B cell (primary cell): ENCODE data around the gene RELL2. TPM values are rescaled to one million over a fixed set of nuclear protein-coding genes. Genes with fewer than 3 reads are reported as not detected.

Experiments
- ATAC-seq: fragments of 200-7000 bp; cut with Tn5 transposase; one replicate; pipeline ENCODE4 v1.10.0; 2021; ENCODE audit warnings: low read depth, mild to moderate bottlenecking, moderate number of reproducible peaks, moderate library complexity
- CTCF ChIA-PET: fragments of 350-600 bp; sonication (Branson Sonifier 250); formaldehyde crosslinking; loops from one replicate; lab custom pipeline; 2021; ENCODE audit warnings: antibody characterized with exemption, inconsistent platforms; lab: Charles Lee
- POLR2A ChIA-PET: fragments of 350-600 bp; sonication (Branson Sonifier 250); formaldehyde crosslinking; loops from one replicate; lab custom pipeline; 2021; ENCODE audit warnings: antibody characterized with exemption; lab: Charles Lee
- DNase-seq: peaks from one replicate; pipeline ENCODE4 v3.0.0; 2013
- H2AFZ ChIP-seq: 2 replicates; pipeline ENCODE4 v1.6.1; 2012; ENCODE audit warnings: mild to moderate bottlenecking, low read depth, low read length; ENCODE audit not compliant: insufficient read depth, poor library complexity, severe bottlenecking
- H3K27ac ChIP-seq, 2 donors: 1 replicate in 1 of 2; 2 replicates in 1 of 2; pipeline ENCODE4 v1.5.1; 2012 to 2013; ENCODE audit warnings: low read length in 2 of 2, mild to moderate bottlenecking in 2 of 2, moderate library complexity in 1 of 2
- H3K27me3 ChIP-seq, 4 experiments: fragments of 200-600 bp in 1 of 4; sonication (generic) in 1 of 4; replicated peaks in 1 of 4; 1 replicate in 2 of 4; 2 replicates in 2 of 4; pipeline versions ENCODE4 v1.6.1 to v1.7.0; 2013 to 2016; ENCODE audit warnings: low read length in 3 of 4, mild to moderate bottlenecking in 2 of 4, mixed read lengths in 1 of 4, moderate library complexity in 1 of 4; ENCODE audit not compliant: insufficient read depth in 4 of 4, control insufficient read depth in 3 of 4; ENCODE audit errors: control extremely low read depth in 1 of 4
- H3K36me3 ChIP-seq, 2 experiments: replicated peaks in 1 of 2; 1 replicate in 1 of 2; 2 replicates in 1 of 2; pipeline versions ENCODE4 v1.6.1 to v1.7.1; 2013; ENCODE audit warnings: low read length in 1 of 2; ENCODE audit not compliant: insufficient read depth in 2 of 2, control insufficient read depth in 1 of 2; ENCODE audit errors: control extremely low read depth in 1 of 2, extremely low read depth in 1 of 2
- H3K4me1 ChIP-seq, 2 donors: fragments of 200-600 bp in 1 of 2; sonication (generic) in 1 of 2; 1 replicate in 1 of 2; 2 replicates in 1 of 2; pipeline versions ENCODE4 v1.5.1 to v1.6.1; 2013 to 2017; ENCODE audit warnings: low read length in 2 of 2; ENCODE audit not compliant: control insufficient read depth in 2 of 2, insufficient read depth in 2 of 2
- H3K4me2 ChIP-seq: replicated peaks from 2 replicates; pipeline ENCODE3; 2012; ENCODE audit warnings: mild to moderate bottlenecking, low read depth, low read length; ENCODE audit not compliant: poor library complexity, severe bottlenecking
- H3K4me3 ChIP-seq, 5 experiments: fragments of 200-600 bp in 1 of 5; sonication (generic) in 1 of 5; 1 replicate in 3 of 5; 2 replicates in 2 of 5; pipeline versions ENCODE4 v1.5.1 to v1.7.0; 2011 to 2016; ENCODE audit warnings: low read length in 4 of 5, mild to moderate bottlenecking in 4 of 5, low read depth in 2 of 5, control low read depth in 1 of 5, moderate library complexity in 1 of 5; ENCODE audit not compliant: insufficient read depth in 1 of 5; ENCODE audit errors: control extremely low read depth in 1 of 5, extremely low read depth in 1 of 5
- H3K79me2 ChIP-seq: fragments of 200-600 bp; sonication (generic); one replicate; pipeline ENCODE4 v1.6.0; 2016; ENCODE audit warnings: low read length; ENCODE audit not compliant: control insufficient read depth, insufficient read depth
- H3K9ac ChIP-seq: fragments of 200-600 bp; sonication (generic); 2 replicates; pipeline ENCODE4 v1.6.1; 2017; ENCODE audit warnings: mild to moderate bottlenecking, low read length, moderate library complexity
- H3K9me3 ChIP-seq, 3 donors: one replicate each; pipeline versions ENCODE4 v1.6.1 to v1.7.1; 2013; ENCODE audit warnings: low read length in 2 of 3; ENCODE audit not compliant: control insufficient read depth in 2 of 3, insufficient read depth in 1 of 3; ENCODE audit errors: control extremely low read depth in 1 of 3
- H4K20me1 ChIP-seq: 2 replicates; pipeline ENCODE4 v1.6.0; 2012; ENCODE audit warnings: mild to moderate bottlenecking, low read length; ENCODE audit not compliant: insufficient read depth, control insufficient read depth, poor library complexity, severe bottlenecking
- H3K27ac Mint-ChIP-seq: one replicate; pipeline ENCODE4 v1.8.0; 2021; ENCODE audit warnings: mixed read lengths
- H3K27me3 Mint-ChIP-seq: one replicate; pipeline ENCODE4 v1.8.0; 2021; ENCODE audit warnings: mixed read lengths
- H3K4me1 Mint-ChIP-seq: one replicate; pipeline ENCODE4 v1.8.0; 2021; ENCODE audit warnings: mixed read lengths
- H3K4me3 Mint-ChIP-seq: one replicate; pipeline ENCODE4 v1.8.0; 2021; ENCODE audit warnings: mixed read lengths
- H3K9me3 Mint-ChIP-seq: one replicate; pipeline ENCODE4 v1.8.0; 2022; ENCODE audit warnings: mixed read lengths; ENCODE audit not compliant: insufficient read depth
- EZH2 ChIP-seq: IDR thresholded peaks from 2 replicates; pipeline ENCODE4 v1.6.1; 2012; ENCODE audit warnings: borderline replicate concordance, low read depth, mild to moderate bottlenecking, moderate library complexity, low read length; ENCODE audit not compliant: insufficient read depth, poor library complexity, severe bottlenecking
- WGBS: methylation state at CpG from one replicate; pipeline ENCODE4 v1.1.5; 2013; ENCODE audit warnings: missing lambda C conversion rate; ENCODE audit not compliant: insufficient coverage; 5-methylcytosine and 5-hydroxymethylcytosine counted together
- intact Hi-C: fragments of 100-400 bp; cut with micrococcal nuclease; formaldehyde crosslinking; loops from one replicate; pipeline ENCODE4 v1.10.0; 2022
- polyA plus RNA-seq: library from polyadenylated mRNA; depleted of rRNA; stranded (reverse); fragments of >200 nt; gene quantifications from 2 replicates; pipeline ENCODE4 v1.2.3, GENCODE V29; 2012
- total RNA-seq, 2 donors: library from RNA; stranded (reverse); fragments of 120-200 nt in 1 of 2; gene quantifications; 1 replicate in 1 of 2; 2 replicates in 1 of 2; pipeline versions ENCODE4 v1.2.3 to v1.2.4, GENCODE V29; 2013 to 2022
- TF ChIP-seq, protein P1 (sequence below): fragments of 200-600 bp; IDR thresholded peaks from one replicate; pipeline ENCODE4 v1.8.0; 2022; ENCODE audit warnings: antibody characterized with exemption, mild to moderate bottlenecking

The RELL2 gene
- total and polyA plus RNA-seq, 2 donors (not counting 1 experiment from before 2014, with no cell fraction given) = 12.1 to 48.9 TPM

DNA sequence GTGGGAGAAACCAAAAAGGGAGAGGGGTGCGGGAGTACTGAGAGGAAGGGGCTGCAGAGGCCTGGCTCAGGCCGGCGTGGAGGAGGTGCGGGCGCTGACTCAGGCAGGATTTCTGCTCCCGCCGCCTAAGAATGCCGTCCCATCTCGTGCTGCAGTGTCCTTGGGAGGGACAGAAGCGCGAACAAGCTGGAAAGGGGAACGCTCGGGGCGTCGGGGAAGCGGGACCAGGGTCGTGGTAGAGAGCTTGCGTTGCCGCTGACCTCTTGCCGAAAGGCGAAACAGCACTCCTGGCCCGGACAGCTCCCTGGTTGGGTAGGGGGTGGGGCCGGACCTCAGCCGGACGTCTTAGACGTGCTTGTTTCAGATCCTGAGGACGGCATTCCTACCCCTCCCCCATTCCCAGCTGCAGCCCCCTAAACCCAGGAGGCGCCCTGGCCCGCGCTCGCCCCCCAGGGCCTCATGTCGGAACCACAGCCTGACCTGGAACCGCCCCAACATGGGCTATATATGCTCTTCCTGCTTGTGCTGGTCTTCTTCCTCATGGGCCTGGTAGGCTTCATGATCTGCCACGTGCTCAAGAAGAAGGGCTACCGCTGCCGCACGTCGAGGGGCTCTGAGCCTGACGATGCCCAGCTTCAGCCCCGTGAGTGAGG, 1.1 kb downstream of the RELL2 start:
- no peaks in the 10 kb centered on the region for H3K27me3 Mint-ChIP-seq
- H4K20me1 ChIP-seq = peaks cover 23% of the 10 kb centered on the region
- peak overlapping the region; percentile 80 for H3K27ac Mint-ChIP-seq
- POLR2A ChIA-PET = interaction anchor here (0.6 to 3.6 kb wide), 9 partner anchors 13 to 1091 kb away, joined by 3 to 22 read pairs (median 4); partner anchors contain the start of genes DIAPH1 and FCHSD1
- H3K36me3 ChIP-seq = peaks cover 0 to 18% of the 10 kb centered on the region in 2 experiments
- WGBS = 3% methylated on average over 34 of the region's 40 CpGs
- ATAC-seq (peak; percentile 45), DNase-seq (peak; percentile 80)
- peak overlapping the region; percentile 97 for H3K9ac ChIP-seq
- H3K79me2 ChIP-seq = peaks cover 39% of the 10 kb centered on the region
- H3K9me3 Mint-ChIP-seq = no peaks in the 10 kb centered on the region
- H3K4me1 ChIP-seq = peaks cover 30 to 36% of the 10 kb centered on the region in 2 donors
- peak overlapping the region; percentile 94 for H3K4me3 Mint-ChIP-seq
- no peaks in the 10 kb centered on the region for H3K27me3 ChIP-seq
- no peak for TF ChIP-seq EZH2
- TF ChIP-seq, protein P1, sequence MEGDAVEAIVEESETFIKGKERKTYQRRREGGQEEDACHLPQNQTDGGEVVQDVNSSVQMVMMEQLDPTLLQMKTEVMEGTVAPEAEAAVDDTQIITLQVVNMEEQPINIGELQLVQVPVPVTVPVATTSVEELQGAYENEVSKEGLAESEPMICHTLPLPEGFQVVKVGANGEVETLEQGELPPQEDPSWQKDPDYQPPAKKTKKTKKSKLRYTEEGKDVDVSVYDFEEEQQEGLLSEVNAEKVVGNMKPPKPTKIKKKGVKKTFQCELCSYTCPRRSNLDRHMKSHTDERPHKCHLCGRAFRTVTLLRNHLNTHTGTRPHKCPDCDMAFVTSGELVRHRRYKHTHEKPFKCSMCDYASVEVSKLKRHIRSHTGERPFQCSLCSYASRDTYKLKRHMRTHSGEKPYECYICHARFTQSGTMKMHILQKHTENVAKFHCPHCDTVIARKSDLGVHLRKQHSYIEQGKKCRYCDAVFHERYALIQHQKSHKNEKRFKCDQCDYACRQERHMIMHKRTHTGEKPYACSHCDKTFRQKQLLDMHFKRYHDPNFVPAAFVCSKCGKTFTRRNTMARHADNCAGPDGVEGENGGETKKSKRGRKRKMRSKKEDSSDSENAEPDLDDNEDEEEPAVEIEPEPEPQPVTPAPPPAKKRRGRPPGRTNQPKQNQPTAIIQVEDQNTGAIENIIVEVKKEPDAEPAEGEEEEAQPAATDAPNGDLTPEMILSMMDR = peak; percentile 77
- peak overlapping the region; percentile 58 to 77 for H3K27ac ChIP-seq
- peaks cover 34% of the 10 kb centered on the region for H3K4me1 Mint-ChIP-seq
- CTCF ChIA-PET = interaction anchor here (0.7 to 10.3 kb wide), 13 partner anchors 9 to 331 kb away, joined by 3 to 124 read pairs (median 9); partner anchors contain the start of genes DIAPH1, FCHSD1, PCDH1 and PCDHGA10
- H3K4me3 ChIP-seq = peak overlapping the region; percentile 70 to 99 (median 82)
- peak overlapping the region; percentile 93 for H3K4me2 ChIP-seq
- H3K9me3 ChIP-seq = no peaks in the 10 kb centered on the region
- intact Hi-C loops = loop anchor here (1.0 to 2.0 kb wide), 2 partner anchors 323 to 331 kb away; partner anchors contain the start of gene RNF14
- peak overlapping the region; percentile 97 for H2AFZ ChIP-seq

DNA sequence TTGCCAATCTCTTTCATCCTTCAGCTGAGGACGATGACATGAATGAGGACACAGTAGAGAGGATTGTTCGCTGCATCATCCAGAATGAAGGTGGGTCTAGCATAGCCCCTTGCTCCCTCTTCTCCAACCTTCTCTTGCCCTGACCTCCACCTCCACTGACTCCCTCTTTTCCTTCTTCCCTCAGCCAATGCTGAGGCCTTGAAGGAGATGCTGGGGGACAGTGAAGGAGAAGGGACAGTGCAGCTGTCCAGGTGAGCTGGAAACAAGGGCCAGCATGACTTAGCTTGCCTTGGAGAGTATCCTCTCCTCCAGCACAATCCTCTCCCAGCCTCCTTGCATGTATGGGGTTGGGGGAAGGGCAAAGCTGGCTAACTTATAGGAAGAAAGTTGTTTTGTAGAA, 2.0 kb downstream of the RELL2 start:
- no peak for ATAC-seq
- no peak overlapping the region for H3K27ac Mint-ChIP-seq
- Histone ChIP-seq H3K4me2 (peak overlapping the region; percentile 93), H4K20me1 (peaks cover 23% of the 10 kb centered on the region), H3K27me3 (no peaks in the 10 kb centered on the region), H3K36me3 (peaks cover 0 to 21% of the 10 kb centered on the region in 2 experiments), H3K9ac (no peak overlapping the region), H3K4me1 (peaks cover 30 to 35% of the 10 kb centered on the region in 2 donors), H3K79me2 (peaks cover 36% of the 10 kb centered on the region), H3K27ac (peak overlapping the region in 1 of 2 donors; percentile 32), H2AFZ (no peak overlapping the region), H3K4me3 (peak overlapping the region in 1 of 5 experiments; percentile 98), H3K9me3 (no peaks in the 10 kb centered on the region)
- no peaks in the 10 kb centered on the region for H3K9me3 Mint-ChIP-seq
- intact Hi-C loops = no loop called here
- CTCF ChIA-PET = interaction anchor here (0.5 to 10.3 kb wide), 9 partner anchors 9 to 338 kb away, joined by 3 to 124 read pairs (median 5); partner anchors contain the start of genes DIAPH1, FCHSD1, PCDH1 and TAF7
- POLR2A ChIA-PET = interaction anchor here (3.6 kb wide), 1 partner anchor 12 kb away, joined by 22 read pairs; the partner anchor contains the start of gene FCHSD1
- peaks cover 32% of the 10 kb centered on the region for H3K4me1 Mint-ChIP-seq
- H3K4me3 Mint-ChIP-seq = peak overlapping the region; percentile 94
- WGBS = no CpG with 5 or more reads among the region's 2 CpGs
- no peak for TF ChIP-seq EZH2
- TF ChIP-seq, protein P1 = no peak
- H3K27me3 Mint-ChIP-seq = no peaks in the 10 kb centered on the region
- DNase-seq = no peak
